IMR-90 (cell line): Measurements from ENCODE around the gene OR51B4. TPM values are rescaled to one million over a fixed set of nuclear protein-coding genes. Genes with fewer than 3 reads are reported as not detected.

Source experiments
- ATAC-seq: fragments of 200-7000 bp; cut with Tn5 transposase; 2 replicates; pipeline ENCODE4 v1.9.1; 2020; ENCODE audit warnings: low read depth, mild to moderate bottlenecking, moderate library complexity
- BruUV-seq: library from RNA; stranded (reverse); fragments of 400-500 nt; replicated peaks from 2 replicates; lab custom pipeline; 2021; lab: Mats Ljungman, UMichigan
- CTCF ChIA-PET: fragments of 300-600 bp; formaldehyde crosslinking; extraction: SDS; loops from one replicate; lab custom pipeline; 2021; ENCODE audit warnings: antibody characterized with exemption; lab: Yijun Ruan, JAX
- POLR2A ChIA-PET: fragments of 300-600 bp; sonication (Branson Sonifier 250); formaldehyde crosslinking; loops from one replicate; lab custom pipeline; 2022; ENCODE audit warnings: antibody characterized with exemption; ENCODE audit not compliant: unreplicated experiment; lab: Charles Lee
- DNase-seq: peaks from one replicate; pipeline ENCODE4 v3.0.0; 2013
- H2AFZ ChIP-seq: replicated peaks from 2 replicates; pipeline ENCODE3; 2013; ENCODE audit warnings: low read length, mild to moderate bottlenecking; ENCODE audit not compliant: poor library complexity
- H2AK5ac ChIP-seq: 2 replicates; pipeline ENCODE4 v1.6.1; 2013; ENCODE audit warnings: low read depth, low read length, inconsistent platforms
- H2AK9ac ChIP-seq: replicated peaks from 2 replicates; pipeline ENCODE3; 2013; ENCODE audit warnings: mild to moderate bottlenecking, low read depth, low read length, moderate library complexity; ENCODE audit not compliant: poor library complexity
- H2BK120ac ChIP-seq: 2 replicates; pipeline ENCODE4 v1.6.1; 2013; ENCODE audit warnings: low read depth, low read length, inconsistent platforms
- H2BK15ac ChIP-seq: 3 replicates; pipeline ENCODE4 v1.6.1; 2013; ENCODE audit warnings: low read depth, low read length, inconsistent platforms
- H2BK20ac ChIP-seq: 2 replicates; pipeline ENCODE4 v1.6.1; 2013; ENCODE audit warnings: low read depth, mild to moderate bottlenecking, inconsistent platforms, low read length, moderate library complexity
- H2BK5ac ChIP-seq: 2 replicates; pipeline ENCODE4 v1.6.1; 2013; ENCODE audit warnings: mild to moderate bottlenecking, low read depth, low read length, inconsistent platforms; ENCODE audit not compliant: poor library complexity, severe bottlenecking
- H3K14ac ChIP-seq: replicated peaks from 2 replicates; pipeline ENCODE4 v1.6.1; 2013; ENCODE audit warnings: low read depth, low read length, inconsistent platforms
- H3K18ac ChIP-seq: 2 replicates; pipeline ENCODE4 v1.6.1; 2013; ENCODE audit warnings: low read depth, low read length, control low read depth
- H3K23ac ChIP-seq: 2 replicates; pipeline ENCODE4 v1.6.1; 2013; ENCODE audit warnings: low read depth, low read length, inconsistent platforms
- H3K27ac ChIP-seq: 2 replicates; pipeline ENCODE4 v1.5.1; 2013; ENCODE audit warnings: mild to moderate bottlenecking, control low read depth, low read length; ENCODE audit not compliant: insufficient read depth
- H3K27me3 ChIP-seq: 2 replicates; pipeline ENCODE4 v1.6.1; 2013; ENCODE audit warnings: low read length; ENCODE audit not compliant: control insufficient read depth, insufficient read depth
- H3K36me3 ChIP-seq: 2 replicates; pipeline ENCODE4 v1.6.1; 2013; ENCODE audit warnings: low read length, mixed read lengths; ENCODE audit not compliant: control insufficient read depth, insufficient read depth
- H3K4ac ChIP-seq: 2 replicates; pipeline ENCODE4 v1.6.1; 2013; ENCODE audit warnings: low read depth, low read length, inconsistent platforms
- H3K4me1 ChIP-seq: 2 replicates; pipeline ENCODE4 v1.6.1; 2013; ENCODE audit warnings: low read length, mixed read lengths; ENCODE audit not compliant: control insufficient read depth, insufficient read depth
- H3K4me2 ChIP-seq: 2 replicates; pipeline ENCODE4 v1.6.1; 2013; ENCODE audit warnings: low read depth, mild to moderate bottlenecking, control low read depth, low read length, moderate library complexity
- H3K4me3 ChIP-seq: 2 replicates; pipeline ENCODE4 v1.5.1; 2013; ENCODE audit warnings: low read depth, mild to moderate bottlenecking, control low read depth, low read length, moderate library complexity; ENCODE audit not compliant: insufficient read depth
- H3K56ac ChIP-seq: 2 replicates; pipeline ENCODE4 v1.6.1; 2013; ENCODE audit warnings: low read length, inconsistent platforms; ENCODE audit not compliant: insufficient read depth; ENCODE audit errors: extremely low read depth
- H3K79me1 ChIP-seq, 2 experiments: 2 replicates each; pipeline ENCODE4 v1.6.1; 2013; ENCODE audit warnings: low read length in 2 of 2, inconsistent platforms in 1 of 2, low read depth in 1 of 2
- H3K9ac ChIP-seq: 2 replicates; pipeline ENCODE4 v1.6.1; 2013; ENCODE audit warnings: low read depth, low read length, control low read depth
- H3K9me1 ChIP-seq: 2 replicates; pipeline ENCODE4 v1.6.1; 2013; ENCODE audit warnings: low read length, inconsistent platforms; ENCODE audit not compliant: insufficient read depth
- H3K9me3 ChIP-seq: 2 replicates; pipeline ENCODE4 v1.6.1; 2013; ENCODE audit warnings: low read length; ENCODE audit not compliant: control insufficient read depth, insufficient read depth
- H4K20me1 ChIP-seq: 2 replicates; pipeline ENCODE4 v1.6.1; 2013; ENCODE audit warnings: low read length, inconsistent platforms; ENCODE audit not compliant: insufficient read depth
- H4K5ac ChIP-seq: 2 replicates; pipeline ENCODE4 v1.6.1; 2013; ENCODE audit warnings: mild to moderate bottlenecking, low read depth, low read length, control low read depth
- H4K8ac ChIP-seq, 2 experiments: 2 replicates each; pipeline ENCODE4 v1.6.1; 2013; ENCODE audit warnings: low read depth in 2 of 2, low read length in 2 of 2, control low read depth in 1 of 2, inconsistent platforms in 1 of 2
- H4K91ac ChIP-seq: 2 replicates; pipeline ENCODE4 v1.6.1; 2013; ENCODE audit warnings: low read depth, low read length, inconsistent platforms; ENCODE audit not compliant: insufficient read depth
- BHLHE40 ChIP-seq: fragments of 150-350 bp; IDR thresholded peaks from 2 replicates; pipeline ENCODE4 v1.6.1; 2016; ENCODE audit warnings: mild to moderate bottlenecking, low read depth, low read length
- CEBPB ChIP-seq: IDR thresholded peaks from 2 replicates; pipeline ENCODE4 v1.6.1; 2012; ENCODE audit warnings: low read depth, low read length, improper control_type of control experiment
- CHD1 ChIP-seq: IDR thresholded peaks from 2 replicates; pipeline ENCODE4 v1.6.1; 2012; ENCODE audit warnings: low read depth, low read length, improper control_type of control experiment
- MAZ ChIP-seq: IDR thresholded peaks from 2 replicates; pipeline ENCODE4 v1.6.1; 2012; ENCODE audit warnings: low read depth, mild to moderate bottlenecking, low read length, improper control_type of control experiment, moderate library complexity, borderline replicate concordance
- MXI1 ChIP-seq: IDR thresholded peaks from 2 replicates; pipeline ENCODE4 v1.6.1; 2012; ENCODE audit warnings: low read depth, mild to moderate bottlenecking, low read length, moderate library complexity, borderline replicate concordance
- NFE2L2 ChIP-seq: fragments of 150-350 bp; IDR thresholded peaks from 2 replicates; pipeline ENCODE4 v1.6.1; 2016; ENCODE audit warnings: low read depth, mild to moderate bottlenecking, low read length
- POLR2A ChIP-seq: IDR thresholded peaks from 2 replicates; pipeline ENCODE4 v1.6.1; 2012; ENCODE audit warnings: mild to moderate bottlenecking, low read depth, low read length
- RAD21 ChIP-seq: IDR thresholded peaks from 2 replicates; pipeline ENCODE4 v1.6.1; 2012; ENCODE audit warnings: low read length, improper control_type of control experiment
- RCOR1 ChIP-seq: IDR thresholded peaks from 2 replicates; pipeline ENCODE4 v1.6.1; 2012; ENCODE audit warnings: mild to moderate bottlenecking, low read length, improper control_type of control experiment; ENCODE audit not compliant: insufficient replicate concordance
- RFX5 ChIP-seq: IDR thresholded peaks from 2 replicates; pipeline ENCODE4 v1.8.0; 2012; ENCODE audit warnings: low read depth, mild to moderate bottlenecking, low read length, moderate library complexity
- SMC3 ChIP-seq: fragments of 150-350 bp; IDR thresholded peaks from 2 replicates; pipeline ENCODE4 v1.6.1; 2016; ENCODE audit warnings: low read depth, mild to moderate bottlenecking, antibody characterized with exemption, low read length, moderate library complexity
- WGBS, 2 experiments: methylation state at CpG; one replicate each; pipeline versions ENCODE4 v1.1.5 to v1.1.7; 2013; ENCODE audit warnings: missing lambda C conversion rate in 2 of 2; ENCODE audit not compliant: insufficient read length in 1 of 2; ENCODE audit errors: extremely low coverage in 2 of 2; 5-methylcytosine and 5-hydroxymethylcytosine counted together
- dilution Hi-C: fragments of 300-500 bp; cut with HindIII; formaldehyde crosslinking; loops from one replicate; pipeline ENCODE4 v1.14.3; 2018; ENCODE audit warnings: low sequenced_read_pairs; ENCODE audit not compliant: unreplicated experiment
- in situ Hi-C: fragments of 300-500 bp; cut with MboI; formaldehyde crosslinking; loops from 3 replicates; pipeline ENCODE4 v1.14.3; 2019; ENCODE audit warnings: low sequenced_read_pairs, inconsistent platforms, mixed read lengths
- intact Hi-C: fragments of 100-400 bp; cut with micrococcal nuclease; formaldehyde crosslinking; loops from 2 replicates; pipeline ENCODE4 v1.10.0; 2022
- polyA plus RNA-seq, 3 experiments: library from polyadenylated mRNA; depleted of rRNA; stranded (reverse); fragments of >200 nt; gene quantifications; 2 replicates each; pipeline ENCODE4 v1.2.3, GENCODE V29; 2012; ENCODE audit warnings: low replicate concordance in 1 of 3
- total RNA-seq: library from RNA; depleted of rRNA; stranded (reverse); fragments of >200 nt; gene quantifications from 2 replicates; pipeline ENCODE4 v1.2.3, GENCODE V29; 2012
- TF ChIP-seq, protein P1 (sequence below): fragments of 150-350 bp; IDR thresholded peaks from 2 replicates; pipeline ENCODE4 v1.6.1; 2017; ENCODE audit warnings: mild to moderate bottlenecking, antibody characterized with exemption, low read length, low read depth
- TF ChIP-seq, protein P2 (sequence below): conservative IDR thresholded peaks from 2 replicates; pipeline ENCODE4 v1.5.1; 2012; ENCODE audit warnings: mild to moderate bottlenecking, low read depth, low read length, improper control_type of control experiment
- TF ChIP-seq, protein P3 (sequence below): fragments of 150-350 bp; IDR thresholded peaks from 2 replicates; pipeline ENCODE4 v1.6.1; 2016; ENCODE audit warnings: low read depth, mild to moderate bottlenecking, low read length, moderate library complexity, borderline replicate concordance

Gene OR51B4
- total and polyA plus RNA-seq, 2 of the 4 experiments (the other 2 are of a cell fraction) = not detected

DNA sequence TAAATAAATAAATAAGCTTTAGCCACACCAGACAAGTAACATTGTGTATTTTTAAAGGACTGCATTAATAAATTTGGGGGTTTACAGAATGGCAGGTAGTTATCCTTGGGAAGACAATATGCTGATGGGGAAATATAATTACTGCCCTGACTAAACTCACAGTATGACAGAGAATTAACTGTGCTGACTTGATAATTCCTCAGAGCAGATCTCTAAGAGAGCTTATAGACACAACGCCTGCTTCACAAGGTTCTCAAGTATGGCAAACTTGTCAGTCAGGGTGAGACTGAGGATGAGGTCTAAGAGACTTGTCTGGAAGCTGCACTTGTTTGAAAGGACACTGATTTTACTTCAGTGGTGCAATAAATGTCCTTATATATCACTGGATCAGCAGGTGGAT is 3.3 kb downstream of the OR51B4 start:
- DNase-seq (no peak), ATAC-seq (no peak)
- TF ChIP-seq POLR2A (no peak), RAD21 (no peak), MXI1 (no peak), BHLHE40 (no peak), RCOR1 (no peak), RFX5 (no peak), MAZ (no peak), CEBPB (no peak), SMC3 (no peak), CHD1 (no peak), NFE2L2 (no peak)
- TF ChIP-seq, protein P1, sequence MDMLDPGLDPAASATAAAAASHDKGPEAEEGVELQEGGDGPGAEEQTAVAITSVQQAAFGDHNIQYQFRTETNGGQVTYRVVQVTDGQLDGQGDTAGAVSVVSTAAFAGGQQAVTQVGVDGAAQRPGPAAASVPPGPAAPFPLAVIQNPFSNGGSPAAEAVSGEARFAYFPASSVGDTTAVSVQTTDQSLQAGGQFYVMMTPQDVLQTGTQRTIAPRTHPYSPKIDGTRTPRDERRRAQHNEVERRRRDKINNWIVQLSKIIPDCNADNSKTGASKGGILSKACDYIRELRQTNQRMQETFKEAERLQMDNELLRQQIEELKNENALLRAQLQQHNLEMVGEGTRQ = no peak
- TF ChIP-seq, protein P2, sequence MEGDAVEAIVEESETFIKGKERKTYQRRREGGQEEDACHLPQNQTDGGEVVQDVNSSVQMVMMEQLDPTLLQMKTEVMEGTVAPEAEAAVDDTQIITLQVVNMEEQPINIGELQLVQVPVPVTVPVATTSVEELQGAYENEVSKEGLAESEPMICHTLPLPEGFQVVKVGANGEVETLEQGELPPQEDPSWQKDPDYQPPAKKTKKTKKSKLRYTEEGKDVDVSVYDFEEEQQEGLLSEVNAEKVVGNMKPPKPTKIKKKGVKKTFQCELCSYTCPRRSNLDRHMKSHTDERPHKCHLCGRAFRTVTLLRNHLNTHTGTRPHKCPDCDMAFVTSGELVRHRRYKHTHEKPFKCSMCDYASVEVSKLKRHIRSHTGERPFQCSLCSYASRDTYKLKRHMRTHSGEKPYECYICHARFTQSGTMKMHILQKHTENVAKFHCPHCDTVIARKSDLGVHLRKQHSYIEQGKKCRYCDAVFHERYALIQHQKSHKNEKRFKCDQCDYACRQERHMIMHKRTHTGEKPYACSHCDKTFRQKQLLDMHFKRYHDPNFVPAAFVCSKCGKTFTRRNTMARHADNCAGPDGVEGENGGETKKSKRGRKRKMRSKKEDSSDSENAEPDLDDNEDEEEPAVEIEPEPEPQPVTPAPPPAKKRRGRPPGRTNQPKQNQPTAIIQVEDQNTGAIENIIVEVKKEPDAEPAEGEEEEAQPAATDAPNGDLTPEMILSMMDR = no peak
- TF ChIP-seq, protein P3, sequence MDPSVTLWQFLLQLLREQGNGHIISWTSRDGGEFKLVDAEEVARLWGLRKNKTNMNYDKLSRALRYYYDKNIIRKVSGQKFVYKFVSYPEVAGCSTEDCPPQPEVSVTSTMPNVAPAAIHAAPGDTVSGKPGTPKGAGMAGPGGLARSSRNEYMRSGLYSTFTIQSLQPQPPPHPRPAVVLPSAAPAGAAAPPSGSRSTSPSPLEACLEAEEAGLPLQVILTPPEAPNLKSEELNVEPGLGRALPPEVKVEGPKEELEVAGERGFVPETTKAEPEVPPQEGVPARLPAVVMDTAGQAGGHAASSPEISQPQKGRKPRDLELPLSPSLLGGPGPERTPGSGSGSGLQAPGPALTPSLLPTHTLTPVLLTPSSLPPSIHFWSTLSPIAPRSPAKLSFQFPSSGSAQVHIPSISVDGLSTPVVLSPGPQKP = no peak
- H2BK15ac ChIP-seq = peak overlapping the region; percentile 67; the same call in 1 of the 3 replicates
- in situ Hi-C loops (no loop called here), dilution Hi-C loops (no loop called here), intact Hi-C loops (no loop called here)
- H2BK5ac ChIP-seq = peak overlapping the region; percentile 89
- H3K9ac ChIP-seq = peak overlapping the region; percentile 50; the same call in 1 of the 2 replicates
- H3K27me3 ChIP-seq = no peaks in the 10 kb centered on the region
- no peak overlapping the region for H2AK9ac ChIP-seq
- H3K23ac ChIP-seq = 0 out of 2 replicates have a peak overlapping the region, but pooled peaks have one; percentile 21
- CTCF ChIA-PET = interaction anchor here (0.6 kb wide), 1 partner anchor 67 kb away, joined by 3 read pairs; no protein-coding TSS in a partner anchor
- no TSS peak for BruUV-seq
- peak overlapping the region; percentile 87 for H4K91ac ChIP-seq
- peak overlapping the region; percentile 66 for H3K4ac ChIP-seq
- H3K36me3 ChIP-seq = no peaks in the 10 kb centered on the region
- no peak overlapping the region for H3K4me2 ChIP-seq
- POLR2A ChIA-PET = no interaction called here
- no peaks in the 10 kb centered on the region for H3K9me3 ChIP-seq
- H3K18ac ChIP-seq = peak overlapping the region; percentile 96; the same call in 1 of the 2 replicates
- H3K56ac ChIP-seq = no peak overlapping the region; the same call in 1 of the 2 replicates
- WGBS, 2 experiments = no CpG with 5 or more reads among the region's 1 CpG
- no peaks in the 10 kb centered on the region for H3K79me1 ChIP-seq
- H2AK5ac ChIP-seq = 0 out of 2 replicates have a peak overlapping the region, but pooled peaks have one; percentile 36
- peak overlapping the region; percentile 46 to 86; a peak in 3 of 4 replicates for H4K8ac ChIP-seq
- H2BK120ac ChIP-seq = peak overlapping the region; percentile 86
- peak overlapping the region; percentile 82 for H2BK20ac ChIP-seq
- H3K4me1 ChIP-seq = peaks cover 7% of the 10 kb centered on the region; the same call in 1 of the 2 replicates
- H3K27ac ChIP-seq = peak overlapping the region; percentile 41; the same call in 1 of the 2 replicates
- no peaks in the 10 kb centered on the region for H4K20me1 ChIP-seq
- H3K14ac ChIP-seq = peak overlapping the region; percentile 8; the same call in 1 of the 2 replicates
- no peaks in the 10 kb centered on the region; the same call in 1 of the 2 replicates for H3K9me1 ChIP-seq
- no peak overlapping the region for H2AFZ ChIP-seq
- H3K4me3 ChIP-seq = no peak overlapping the region
- H4K5ac ChIP-seq = peak overlapping the region; percentile 98; the same call in 1 of the 2 replicates
